K562 treated with DMSO at 1 percent for 24 hours (cell line): ENCODE results near the gene POU3F4. TPM values are rescaled to one million over a fixed set of nuclear protein-coding genes. Genes with fewer than 3 reads are reported as not detected.

Experiments
- total RNA-seq: library from RNA; unstranded; fragments of 300-600 nt; gene quantifications from 2 replicates; pipeline ENCODE4 v1.2.3, GENCODE V29; 2022; ENCODE audit warnings: low read depth; ENCODE audit not compliant: insufficient read depth

Gene POU3F4
- total RNA-seq = not detected in 2 replicates

DNA sequence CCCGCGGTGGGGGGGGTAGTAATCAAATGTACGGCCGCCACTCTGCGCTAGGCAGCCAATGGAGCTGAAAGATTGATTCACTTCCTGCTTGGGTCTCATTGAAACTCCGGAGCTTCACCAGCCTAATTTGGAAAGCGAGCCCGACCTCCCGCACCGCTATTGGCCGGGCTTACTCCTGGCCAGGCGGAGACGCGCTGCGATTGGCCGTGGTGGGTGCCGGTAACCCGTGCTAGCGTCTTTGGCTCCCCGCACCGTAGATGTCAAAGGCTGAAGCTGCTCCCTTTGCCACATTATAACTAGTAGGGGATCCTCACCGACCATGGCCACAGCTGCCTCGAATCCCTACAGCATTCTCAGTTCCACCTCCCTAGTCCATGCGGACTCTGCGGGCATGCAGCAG lies at the start of gene POU3F4:
POU3F4 (plus strand) TSS at position 285 of the 400 bp plus-strand sequence; CDS start at position 320, 35 bp downstream.

